OCI-LY3 (cell line): Measurements from ENCODE around the gene CASS4.

Source experiments
- H2AFZ ChIP-seq: fragments of 200-600, 300-600 bp; shearing (Covaris generic); 2 replicates; pipeline ENCODE4 v1.6.0; 2014; ENCODE audit warnings: antibody characterized with exemption, low read depth, low read length
- H3K27ac ChIP-seq: fragments of 200-600, 300-600 bp; sonication (generic); 2 replicates; pipeline ENCODE4 v1.5.1; 2014; ENCODE audit warnings: mild to moderate bottlenecking, low read length, moderate library complexity, mixed read lengths
- H3K27me3 ChIP-seq: fragments of 200-600, 300-600 bp; sonication (generic); 2 replicates; pipeline ENCODE4 v1.6.1; 2014; ENCODE audit warnings: low read depth, low read length, mixed read lengths
- H3K36me3 ChIP-seq: fragments of 200-600, 300-600 bp; sonication (generic); replicated peaks from 2 replicates; pipeline ENCODE3; 2014; ENCODE audit warnings: low read depth, low read length, mixed read lengths
- H3K4me1 ChIP-seq: fragments of 300-600, 200-600 bp; sonication (generic); 2 replicates; pipeline ENCODE4 v1.6.1; 2014; ENCODE audit warnings: low read length, mixed read lengths
- H3K4me2 ChIP-seq: fragments of 200-600, 300-600 bp; sonication (generic); 2 replicates; pipeline ENCODE4 v1.6.1; 2014; ENCODE audit warnings: low read length, mixed read lengths
- H3K4me3 ChIP-seq: fragments of 300-600, 200-600 bp; sonication (generic); 2 replicates; pipeline ENCODE4 v1.5.1; 2014; ENCODE audit warnings: antibody characterized with exemption, mild to moderate bottlenecking, low read length, moderate library complexity
- H3K79me2 ChIP-seq: fragments of 300-600, 200-600 bp; shearing (Covaris generic); 2 replicates; pipeline ENCODE4 v1.6.1; 2014; ENCODE audit warnings: mild to moderate bottlenecking, low read length, mixed read lengths
- H3K9ac ChIP-seq: fragments of 300-600, 200-600 bp; shearing (Covaris generic); 2 replicates; pipeline ENCODE4 v1.6.0; 2014; ENCODE audit warnings: mild to moderate bottlenecking, low read length, moderate library complexity
- H3K9me3 ChIP-seq: fragments of 200-600, 300-600 bp; shearing (Covaris generic); 2 replicates; pipeline ENCODE4 v1.6.1; 2014; ENCODE audit warnings: low read length, mixed read lengths; ENCODE audit not compliant: insufficient read depth
- H4K20me1 ChIP-seq: fragments of 200-600, 300-600 bp; sonication (generic); 2 replicates; pipeline ENCODE4 v1.6.1; 2016; ENCODE audit warnings: low read length, mixed read lengths; ENCODE audit not compliant: insufficient read depth
- CTCF ChIP-seq: fragments of 200-600, 300-600 bp; sonication (generic); IDR thresholded peaks from 2 replicates; pipeline ENCODE4 v1.5.1; 2014; ENCODE audit warnings: antibody characterized with exemption, low read length, low read depth
- EZH2phosphoT487 ChIP-seq: fragments of 200-600 bp; shearing (Covaris generic); IDR thresholded peaks from 2 replicates; pipeline ENCODE4 v1.6.1; 2018; ENCODE audit warnings: antibody characterized with exemption, mixed run types, low read depth

The CASS4 gene

GRCh38 chr20:56373942-56374341 lies 38.1 kb upstream of the CASS4 start:
- Histone ChIP-seq H4K20me1 (peaks cover 51% of the 10 kb centered on the region), H3K36me3 (peaks cover 81% of the 10 kb centered on the region), H2AFZ (no peak overlapping the region), H3K9me3 (no peaks in the 10 kb centered on the region), H3K79me2 (peaks cover 73% of the 10 kb centered on the region), H3K4me3 (no peak overlapping the region), H3K4me2 (no peak overlapping the region), H3K9ac (no peak overlapping the region), H3K27me3 (no peaks in the 10 kb centered on the region), H3K27ac (no peak overlapping the region; the same call in 1 of the 2 replicates), H3K4me1 (no peaks in the 10 kb centered on the region)
- TF ChIP-seq CTCF (no peak), EZH2phosphoT487 (no peak)

- H3K27me3 ChIP-seq = no peaks in the 10 kb centered on the region
- no peak for TF ChIP-seq CTCF
- no peak for TF ChIP-seq EZH2phosphoT487
- peaks cover 54% of the 10 kb centered on the region for H4K20me1 ChIP-seq
- H3K4me3 ChIP-seq = no peak overlapping the region
- no peak overlapping the region for H2AFZ ChIP-seq
- no peak overlapping the region for H3K4me2 ChIP-seq
- H3K79me2 ChIP-seq = peaks cover 89% of the 10 kb centered on the region
- no peak overlapping the region for H3K9ac ChIP-seq
- no peaks in the 10 kb centered on the region for H3K4me1 ChIP-seq
- H3K36me3 ChIP-seq = peaks cover 77% of the 10 kb centered on the region
- no peaks in the 10 kb centered on the region for H3K9me3 ChIP-seq
- H3K27ac ChIP-seq = no peak overlapping the region
Observed at GRCh38 chr20:56376331-56376730, 35.7 kb upstream of the CASS4 start.

GRCh38 chr20:56378386-56378785 lies 33.7 kb upstream of the CASS4 start:
- TF ChIP-seq EZH2phosphoT487 (no peak), CTCF (no peak)
- H3K4me2 ChIP-seq = no peak overlapping the region
- H3K27ac ChIP-seq = no peak overlapping the region
- H3K9me3 ChIP-seq = no peaks in the 10 kb centered on the region
- peaks cover 74% of the 10 kb centered on the region for H3K36me3 ChIP-seq
- peaks cover 89% of the 10 kb centered on the region for H3K79me2 ChIP-seq
- peaks cover 53% of the 10 kb centered on the region for H4K20me1 ChIP-seq
- H3K27me3 ChIP-seq = no peaks in the 10 kb centered on the region
- no peak overlapping the region for H3K4me3 ChIP-seq
- no peak overlapping the region for H2AFZ ChIP-seq
- H3K9ac ChIP-seq = no peak overlapping the region
- no peaks in the 10 kb centered on the region for H3K4me1 ChIP-seq

GRCh38 chr20:56380375-56380774 lies 31.7 kb upstream of the CASS4 start:
- Histone ChIP-seq H3K9me3 (no peaks in the 10 kb centered on the region), H3K79me2 (peaks cover 89% of the 10 kb centered on the region), H3K27me3 (no peaks in the 10 kb centered on the region), H3K4me1 (no peaks in the 10 kb centered on the region), H3K4me2 (no peak overlapping the region), H4K20me1 (peaks cover 56% of the 10 kb centered on the region), H2AFZ (no peak overlapping the region), H3K9ac (no peak overlapping the region), H3K27ac (no peak overlapping the region), H3K4me3 (no peak overlapping the region), H3K36me3 (peaks cover 79% of the 10 kb centered on the region)
- no peak for TF ChIP-seq EZH2phosphoT487
- TF ChIP-seq CTCF = no peak
